GM21526 (cell line): ENCODE measurements around the gene PEX10.

Experiments used
- ATAC-seq: cut with Tn5 transposase; IDR thresholded peaks from one replicate; pipeline ENCODE4 v1.9.1; 2021; ENCODE audit warnings: moderate library complexity; ENCODE audit not compliant: unreplicated experiment, low FRiP score

The PEX10 gene

DNA sequence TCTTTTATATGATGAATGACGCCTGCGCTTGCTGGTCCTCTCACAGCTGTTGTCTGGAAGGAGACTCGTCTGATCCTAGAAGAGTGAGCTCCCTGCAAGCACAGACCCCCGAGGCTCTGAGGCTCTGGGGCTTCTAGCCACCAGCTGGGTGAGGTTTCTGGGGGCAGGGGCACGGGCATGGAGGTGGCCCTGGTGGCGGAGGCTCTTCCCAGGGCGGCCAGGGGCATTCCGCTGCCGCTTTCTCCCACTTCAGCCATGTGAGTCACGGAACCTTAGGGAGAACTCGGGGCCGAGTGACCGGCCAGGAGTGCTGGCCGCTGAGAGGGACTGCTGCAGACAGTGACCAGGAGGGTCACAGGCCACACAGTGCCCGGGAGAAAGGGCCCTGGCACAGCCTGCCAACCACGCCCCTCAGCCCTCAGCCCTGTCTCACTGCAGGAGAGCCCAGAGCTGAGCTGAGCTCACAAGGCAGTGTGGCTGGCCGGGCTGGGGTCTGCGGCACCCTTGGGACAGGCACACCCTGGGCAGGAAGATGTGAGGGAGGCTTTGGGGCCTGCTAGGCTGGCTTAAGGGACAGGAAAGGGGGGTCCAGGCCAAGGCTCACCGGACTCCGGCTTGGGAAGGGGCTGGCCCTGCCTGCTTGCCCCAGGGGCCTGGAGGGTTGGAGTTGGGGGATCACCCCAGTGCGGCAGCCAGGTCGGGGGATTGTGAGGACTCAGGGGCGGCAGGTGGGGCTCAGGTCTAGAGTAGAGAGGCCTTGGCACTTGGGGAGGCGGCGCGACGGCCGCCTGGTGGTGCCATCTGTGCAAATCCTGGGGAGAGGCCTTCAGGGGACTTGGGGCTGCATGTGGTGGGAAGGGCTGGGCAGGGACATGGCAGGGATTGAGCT is 56.7 kb downstream of the PEX10 start:
- ATAC-seq: no peak

DNA sequence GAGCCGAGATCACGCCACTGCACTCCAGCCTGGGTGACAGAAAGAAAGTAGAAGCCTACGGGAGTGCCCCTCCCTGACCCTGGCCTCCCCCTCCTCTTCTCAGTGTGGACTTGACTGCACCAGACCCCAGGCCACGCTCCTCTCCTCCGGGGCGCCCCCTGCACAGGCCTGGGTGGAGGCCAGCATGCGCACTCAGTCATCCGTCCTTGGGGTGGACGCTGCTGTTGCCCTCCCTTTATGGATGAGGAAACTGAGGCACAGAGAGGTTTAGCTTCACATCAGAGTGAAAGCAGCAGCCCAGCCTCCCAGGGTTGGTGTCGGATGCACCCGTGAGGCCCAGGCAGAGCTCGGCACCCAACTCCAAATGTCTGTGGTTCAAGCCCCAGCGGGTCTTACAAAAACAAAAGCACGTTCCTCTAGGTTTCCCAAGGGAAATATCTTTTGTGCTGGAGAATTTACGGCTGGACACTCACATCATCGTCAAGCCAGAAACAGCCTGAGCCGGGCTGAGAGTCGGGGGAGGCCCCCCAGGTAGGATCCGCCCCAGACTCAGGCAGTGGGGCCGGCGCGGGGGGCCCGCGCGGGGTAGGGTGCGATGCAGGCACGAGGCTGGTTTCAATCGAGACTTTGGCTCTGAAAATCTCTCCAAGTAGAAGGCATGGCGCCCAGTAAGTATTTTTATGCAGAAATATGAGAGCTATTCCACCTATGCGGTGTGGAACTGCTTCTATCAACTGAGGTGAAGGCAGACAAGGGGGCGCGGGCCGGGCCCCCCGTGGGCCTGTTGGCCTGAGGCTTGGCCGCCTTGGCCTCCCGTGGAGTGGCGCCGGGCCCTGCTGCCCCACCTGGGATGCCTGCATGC is 57.6 kb downstream of the PEX10 start:
- ATAC-seq: no peak
